ENCODE data around the gene PRKCA.

PRKCA gene

GRCh38 chr17:66540131-66540781 lies 237.8 kb downstream of the PRKCA start:
- Histone ChIP-seq H3K36me3 (ENCODE audit: insufficient read depth, low read length) (no peaks in the 10 kb centered on the region), H3K4me1 (ENCODE audit: insufficient read depth, low read length, poor library complexity, severe bottlenecking) (peaks cover 22% of the 10 kb centered on the region), H3K9me3 (ENCODE audit: insufficient read depth, low read depth, low read length) (no peaks in the 10 kb centered on the region), H3K79me2 (ENCODE audit: insufficient read depth, low read length) (no peaks in the 10 kb centered on the region), H4K20me1 (ENCODE audit: insufficient read depth, low read length, poor library complexity, severe bottlenecking) (peaks cover 18% of the 10 kb centered on the region), H3K4me2 (ENCODE audit: low read depth, low read length, poor library complexity, severe bottlenecking) (no peak overlapping the region), H2AFZ (ENCODE audit: low read length) (no peak overlapping the region), H3K9ac (ENCODE audit: low read depth, low read length, poor library complexity, severe bottlenecking) (no peak overlapping the region), H3K27me3 (ENCODE audit: insufficient read depth, low read length, poor library complexity, severe bottlenecking) (peaks cover 78% of the 10 kb centered on the region), H3F3A (ENCODE audit: low read depth) (peaks cover 8% of the 10 kb centered on the region; the same call in 1 of the 2 replicates), H3K9me2 (replicated peaks; ENCODE audit: low read depth, low read length) (no peaks in the 10 kb centered on the region), H3K4me3 (ENCODE audit: low read length, poor library complexity, severe bottlenecking) (no peak overlapping the region)
- TF ChIP-seq EZH2phosphoT487 (IDR thresholded peaks at IDR 0.05; ENCODE audit: borderline replicate concordance) = no peak
- TF ChIP-seq CTCF (conservative IDR thresholded peaks at IDR 0.05; ENCODE audit: low read length) = no peak

GRCh38 chr17:66541461-66542128 lies 239.2 kb downstream of the PRKCA start:
- no peaks in the 10 kb centered on the region for H3K79me2 ChIP-seq (ENCODE audit: insufficient read depth, low read length)
- H3K27me3 ChIP-seq (ENCODE audit: insufficient read depth, low read length, poor library complexity, severe bottlenecking) = peaks cover 78% of the 10 kb centered on the region
- H4K20me1 ChIP-seq (ENCODE audit: insufficient read depth, low read length, poor library complexity, severe bottlenecking) = peaks cover 18% of the 10 kb centered on the region
- H3K4me3 ChIP-seq (ENCODE audit: low read length, poor library complexity, severe bottlenecking) = no peak overlapping the region
- no peaks in the 10 kb centered on the region for H3K9me2 ChIP-seq (replicated peaks; ENCODE audit: low read depth, low read length)
- H3K9me3 ChIP-seq (ENCODE audit: insufficient read depth, low read depth, low read length) = no peaks in the 10 kb centered on the region
- no peak overlapping the region for H3K9ac ChIP-seq (ENCODE audit: low read depth, low read length, poor library complexity, severe bottlenecking)
- H3F3A ChIP-seq (ENCODE audit: low read depth) = peaks cover 8% of the 10 kb centered on the region; the same call in 1 of the 2 replicates
- peak overlapping the region; percentile 19 for H3K4me2 ChIP-seq (ENCODE audit: low read depth, low read length, poor library complexity, severe bottlenecking)
- no peaks in the 10 kb centered on the region for H3K36me3 ChIP-seq (ENCODE audit: insufficient read depth, low read length)
- H2AFZ ChIP-seq (ENCODE audit: low read length) = no peak overlapping the region
- peaks cover 22% of the 10 kb centered on the region for H3K4me1 ChIP-seq (ENCODE audit: insufficient read depth, low read length, poor library complexity, severe bottlenecking)
- TF ChIP-seq EZH2phosphoT487 (IDR thresholded peaks at IDR 0.05; ENCODE audit: borderline replicate concordance) = peak; percentile 99
- no peak for TF ChIP-seq CTCF (conservative IDR thresholded peaks at IDR 0.05; ENCODE audit: low read length)

GRCh38 chr17:66542129-66542966 lies 239.9 kb downstream of the PRKCA start:
- H3K9me3 ChIP-seq (ENCODE audit: insufficient read depth, low read depth, low read length) = no peaks in the 10 kb centered on the region
- no peak overlapping the region for H3K4me3 ChIP-seq (ENCODE audit: low read length, poor library complexity, severe bottlenecking)
- H3K9ac ChIP-seq (ENCODE audit: low read depth, low read length, poor library complexity, severe bottlenecking) = no peak overlapping the region
- H4K20me1 ChIP-seq (ENCODE audit: insufficient read depth, low read length, poor library complexity, severe bottlenecking) = peaks cover 18% of the 10 kb centered on the region
- H3K79me2 ChIP-seq (ENCODE audit: insufficient read depth, low read length) = no peaks in the 10 kb centered on the region
- H3K9me2 ChIP-seq (replicated peaks; ENCODE audit: low read depth, low read length) = no peaks in the 10 kb centered on the region
- peaks cover 22% of the 10 kb centered on the region for H3K4me1 ChIP-seq (ENCODE audit: insufficient read depth, low read length, poor library complexity, severe bottlenecking)
- no peak for TF ChIP-seq CTCF (conservative IDR thresholded peaks at IDR 0.05; ENCODE audit: low read length)
- no peak for TF ChIP-seq EZH2phosphoT487 (IDR thresholded peaks at IDR 0.05; ENCODE audit: borderline replicate concordance)
- H3K36me3 ChIP-seq (ENCODE audit: insufficient read depth, low read length) = no peaks in the 10 kb centered on the region
- H3K27me3 ChIP-seq (ENCODE audit: insufficient read depth, low read length, poor library complexity, severe bottlenecking) = peaks cover 78% of the 10 kb centered on the region
- H2AFZ ChIP-seq (ENCODE audit: low read length) = no peak overlapping the region
- peak overlapping the region; percentile 19 for H3K4me2 ChIP-seq (ENCODE audit: low read depth, low read length, poor library complexity, severe bottlenecking)
- peaks cover 8% of the 10 kb centered on the region; the same call in 1 of the 2 replicates for H3F3A ChIP-seq (ENCODE audit: low read depth)
